Measurements from ENCODE around the gene PAXX. TPM values are rescaled to one million over a fixed set of nuclear protein-coding genes. Genes with fewer than 3 reads are reported as not detected.

The PAXX gene
- total and polyA plus RNA-seq, 2 donors (not counting 1 experiment from before 2014, with no cell fraction given) = 74.8 to 167 TPM

DNA sequence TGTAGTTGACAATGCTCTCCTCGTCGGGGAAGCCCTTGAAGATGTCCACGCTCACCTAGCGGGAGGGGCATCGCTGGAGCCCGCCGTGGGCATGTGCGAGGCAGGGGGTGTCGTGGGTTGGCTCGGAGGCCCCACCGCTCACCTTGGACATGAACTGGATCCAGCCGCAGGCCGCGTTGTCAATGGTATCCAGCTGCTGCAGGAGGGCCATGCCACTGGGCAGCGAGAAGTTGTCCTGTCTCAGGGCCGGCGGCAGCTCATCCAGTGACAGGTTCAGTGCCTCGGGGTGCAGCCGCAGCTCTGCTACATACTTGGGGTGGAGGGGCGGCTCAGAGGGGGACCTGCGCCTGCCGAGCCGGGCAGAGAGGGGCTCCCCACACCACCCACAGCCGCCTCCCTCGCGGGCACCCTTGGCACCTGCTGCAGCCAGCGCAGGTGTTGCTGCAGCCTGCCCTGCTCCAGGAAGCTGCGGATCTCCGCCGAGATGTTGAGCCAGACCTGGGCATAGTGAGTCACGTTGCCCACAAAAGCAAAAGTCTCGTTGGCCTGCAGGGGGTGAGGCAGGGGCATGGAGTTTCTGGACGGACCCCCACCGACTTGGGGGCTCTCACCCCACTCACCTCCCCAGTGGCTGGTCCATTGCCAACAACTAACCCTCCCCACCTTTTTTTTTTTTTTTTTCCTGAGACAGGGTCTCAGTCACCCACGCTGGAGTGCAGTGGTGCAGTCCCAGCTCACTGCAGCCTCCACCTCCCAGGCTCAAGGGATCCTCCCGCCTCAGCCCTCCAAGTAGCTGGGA lies 26.7 kb downstream of the PAXX start:
- Histone ChIP-seq H3K36me3 (replicated peaks in 1 of 2; ENCODE audit: control extremely low read depth in 1 of 2, control insufficient read depth in 1 of 2, extremely low read depth in 1 of 2, insufficient read depth in 2 of 2, low read length in 1 of 2) (peaks cover 0 to 5% of the 10 kb centered on the region in 2 experiments), H4K20me1 (ENCODE audit: control insufficient read depth, insufficient read depth, low read length, poor library complexity, severe bottlenecking) (no peaks in the 10 kb centered on the region), H3K4me1 (ENCODE audit: control insufficient read depth in 2 of 2, insufficient read depth in 2 of 2, low read length in 2 of 2) (no peaks in the 10 kb centered on the region), H2AFZ (ENCODE audit: insufficient read depth, low read depth, low read length, poor library complexity, severe bottlenecking) (no peak overlapping the region), H3K27ac (ENCODE audit: low read length in 2 of 2) (no peak overlapping the region), H3K9ac (ENCODE audit: low read length) (no peak overlapping the region), H3K9me3 (ENCODE audit: control extremely low read depth in 1 of 3, control insufficient read depth in 2 of 3, insufficient read depth in 1 of 3, low read length in 2 of 3) (peaks cover 0 to 9% (median 0%) of the 10 kb centered on the region in 3 donors), H3K79me2 (ENCODE audit: control insufficient read depth, insufficient read depth, low read length) (no peaks in the 10 kb centered on the region), H3K27me3 (replicated peaks in 1 of 4; ENCODE audit: control extremely low read depth in 1 of 4, control insufficient read depth in 3 of 4, insufficient read depth in 4 of 4, low read length in 3 of 4) (no peaks in the 10 kb centered on the region), H3K4me2 (replicated peaks; ENCODE audit: low read depth, low read length, poor library complexity, severe bottlenecking) (no peak overlapping the region), H3K4me3 (ENCODE audit: control extremely low read depth in 1 of 5, extremely low read depth in 1 of 5, insufficient read depth in 1 of 5, low read depth in 2 of 5, low read length in 4 of 5) (no peak overlapping the region)
- Mint-ChIP-seq H3K4me3 (no peak overlapping the region), H3K27me3 (no peaks in the 10 kb centered on the region), H3K4me1 (no peaks in the 10 kb centered on the region), H3K27ac (no peak overlapping the region), H3K9me3 (ENCODE audit: insufficient read depth) (no peaks in the 10 kb centered on the region)
- intact Hi-C loops (cut with micrococcal nuclease) = no loop called here
- ATAC-seq (ENCODE audit: low read depth) (no peak), DNase-seq (no peak)
- 92% methylated on average over 32 of the region's 36 CpGs for WGBS (ENCODE audit: insufficient coverage)
- TF ChIP-seq EZH2 (IDR thresholded peaks at IDR 0.05; ENCODE audit: borderline replicate concordance, insufficient read depth, low read depth, low read length, poor library complexity, severe bottlenecking) (no peak), CTCF (IDR thresholded peaks at IDR 0.05) (no peak)
- POLR2A ChIA-PET = no interaction called here
- CTCF ChIA-PET = interaction anchor here (1.4 to 1.6 kb wide), 2 partner anchors 10 to 28 kb away, joined by 5 read pairs; no protein-coding TSS in a partner anchor
